Measurements from ENCODE around the gene RSAD2. TPM values are rescaled to one million over a fixed set of nuclear protein-coding genes. Genes with fewer than 3 reads are reported as not detected.

Gene RSAD2
- total and polyA plus RNA-seq, 9 of the 15 experiments (the other 6 are each of a cell fraction or from before 2014, with no cell fraction given): 0.15 to 1.4 (median 0.28) TPM

DNA sequence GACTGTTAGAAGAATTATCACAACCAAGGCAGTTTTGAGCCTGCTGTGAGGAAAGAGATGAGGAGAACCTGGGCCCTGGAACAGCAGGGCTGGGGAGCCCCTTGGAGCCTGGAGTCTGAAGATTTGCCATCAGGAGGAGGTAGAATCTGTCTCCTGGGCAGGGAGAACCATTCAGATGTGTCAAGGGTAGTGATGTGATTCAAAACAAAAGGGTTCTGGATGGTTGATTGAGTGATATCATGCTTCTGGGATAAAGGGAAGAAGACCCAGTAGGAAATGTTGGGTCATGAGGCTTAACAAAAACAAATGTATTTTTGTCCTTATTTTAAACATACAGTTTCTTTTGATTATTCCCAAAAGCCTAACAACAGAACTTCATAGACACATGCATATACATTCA lies 68.2 kb downstream of the RSAD2 start:
- no peak overlapping the region for H3K4me3 ChIP-seq
- H3K9ac ChIP-seq (ENCODE audit: insufficient read depth in 1 of 2, low read depth in 2 of 2, low read length in 2 of 2): no peak overlapping the region
- no peaks in the 10 kb centered on the region; the same call in 2 of the 3 replicates for H3K36me3 ChIP-seq (ENCODE audit: control insufficient read depth, insufficient read depth, low read length)
- no peaks in the 10 kb centered on the region for H3K9me1 ChIP-seq (ENCODE audit: control insufficient read depth, insufficient read depth, low read length)
- H2AFZ ChIP-seq (ENCODE audit: low read depth, low read length): no peak overlapping the region
- H3K9me3 ChIP-seq (replicated peaks; ENCODE audit: control insufficient read depth, insufficient read depth, low read depth, low read length): no peaks in the 10 kb centered on the region
- no peaks in the 10 kb centered on the region; a peak in 2 of 5 replicates for H3K4me1 ChIP-seq (replicated peaks in 1 of 2; ENCODE audit: control insufficient read depth in 2 of 2, insufficient read depth in 2 of 2, low read length in 2 of 2)
- ChIA-PET POLR2A (no interaction called here), CTCF (ENCODE audit: low intra/inter-chr PET ratio) (no interaction called here)
- H3K27me3 ChIP-seq (ENCODE audit: control insufficient read depth in 2 of 2, insufficient read depth in 2 of 2, low read length in 2 of 2): no peaks in the 10 kb centered on the region
- intact Hi-C loops (cut with micrococcal nuclease): no loop called here
- H4K20me1 ChIP-seq (replicated peaks; ENCODE audit: control insufficient read depth, insufficient read depth, low read length): no peaks in the 10 kb centered on the region
- in situ Hi-C loops (cut with MboI): no loop called here
- ATAC-seq (no peak), DNase-seq (ENCODE audit: extremely low read depth in 1 of 4, low spot score in 3 of 4) (no peak), FAIRE-seq (no peak)
- no peak overlapping the region for H3K27ac ChIP-seq (ENCODE audit: extremely low read depth, low read depth, low read length)
- no TSS peak for BruUV-seq (replicated peaks)
- H3K79me2 ChIP-seq (ENCODE audit: control insufficient read depth, insufficient read depth, low read length): no peaks in the 10 kb centered on the region
- H3K4me2 ChIP-seq (ENCODE audit: insufficient read depth, low read length): no peak overlapping the region
- TF ChIP-seq CBX5 (IDR thresholded peaks at IDR 0.05; ENCODE audit: borderline replicate concordance, low read depth): no peak
- no peak for TF ChIP-seq SMAD1 (IDR thresholded peaks at IDR 0.05; ENCODE audit: low read depth, low read length, partially characterized antibody)
- TF ChIP-seq, protein P1, sequence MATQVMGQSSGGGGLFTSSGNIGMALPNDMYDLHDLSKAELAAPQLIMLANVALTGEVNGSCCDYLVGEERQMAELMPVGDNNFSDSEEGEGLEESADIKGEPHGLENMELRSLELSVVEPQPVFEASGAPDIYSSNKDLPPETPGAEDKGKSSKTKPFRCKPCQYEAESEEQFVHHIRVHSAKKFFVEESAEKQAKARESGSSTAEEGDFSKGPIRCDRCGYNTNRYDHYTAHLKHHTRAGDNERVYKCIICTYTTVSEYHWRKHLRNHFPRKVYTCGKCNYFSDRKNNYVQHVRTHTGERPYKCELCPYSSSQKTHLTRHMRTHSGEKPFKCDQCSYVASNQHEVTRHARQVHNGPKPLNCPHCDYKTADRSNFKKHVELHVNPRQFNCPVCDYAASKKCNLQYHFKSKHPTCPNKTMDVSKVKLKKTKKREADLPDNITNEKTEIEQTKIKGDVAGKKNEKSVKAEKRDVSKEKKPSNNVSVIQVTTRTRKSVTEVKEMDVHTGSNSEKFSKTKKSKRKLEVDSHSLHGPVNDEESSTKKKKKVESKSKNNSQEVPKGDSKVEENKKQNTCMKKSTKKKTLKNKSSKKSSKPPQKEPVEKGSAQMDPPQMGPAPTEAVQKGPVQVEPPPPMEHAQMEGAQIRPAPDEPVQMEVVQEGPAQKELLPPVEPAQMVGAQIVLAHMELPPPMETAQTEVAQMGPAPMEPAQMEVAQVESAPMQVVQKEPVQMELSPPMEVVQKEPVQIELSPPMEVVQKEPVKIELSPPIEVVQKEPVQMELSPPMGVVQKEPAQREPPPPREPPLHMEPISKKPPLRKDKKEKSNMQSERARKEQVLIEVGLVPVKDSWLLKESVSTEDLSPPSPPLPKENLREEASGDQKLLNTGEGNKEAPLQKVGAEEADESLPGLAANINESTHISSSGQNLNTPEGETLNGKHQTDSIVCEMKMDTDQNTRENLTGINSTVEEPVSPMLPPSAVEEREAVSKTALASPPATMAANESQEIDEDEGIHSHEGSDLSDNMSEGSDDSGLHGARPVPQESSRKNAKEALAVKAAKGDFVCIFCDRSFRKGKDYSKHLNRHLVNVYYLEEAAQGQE (IDR thresholded peaks at IDR 0.05; ENCODE audit: borderline replicate concordance): no peak
- TF ChIP-seq, protein P1 (CRISPR knock-in tag; IDR thresholded peaks at IDR 0.05; ENCODE audit: low read depth): no peak
- TF ChIP-seq, protein P2, sequence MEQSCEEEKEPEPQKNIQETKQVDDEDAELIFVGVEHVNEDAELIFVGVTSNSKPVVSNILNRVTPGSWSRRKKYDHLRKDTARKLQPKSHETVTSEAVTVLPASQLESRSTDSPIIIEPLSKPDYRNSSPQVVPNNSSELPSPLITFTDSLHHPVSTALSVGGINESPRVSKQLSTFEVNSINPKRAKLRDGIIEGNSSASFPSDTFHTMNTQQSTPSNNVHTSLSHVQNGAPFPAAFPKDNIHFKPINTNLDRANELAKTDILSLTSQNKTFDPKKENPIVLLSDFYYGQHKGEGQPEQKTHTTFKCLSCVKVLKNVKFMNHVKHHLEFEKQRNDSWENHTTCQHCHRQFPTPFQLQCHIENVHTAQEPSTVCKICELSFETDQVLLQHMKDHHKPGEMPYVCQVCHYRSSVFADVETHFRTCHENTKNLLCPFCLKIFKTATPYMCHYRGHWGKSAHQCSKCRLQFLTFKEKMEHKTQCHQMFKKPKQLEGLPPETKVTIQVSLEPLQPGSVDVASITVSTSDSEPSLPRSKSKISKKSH (CRISPR knock-in tag; IDR thresholded peaks at IDR 0.05): no peak
- TF ChIP-seq ARHGAP35 (IDR thresholded peaks at IDR 0.05; ENCODE audit: partially characterized antibody): no peak
- no peak for TF ChIP-seq CREM (IDR thresholded peaks at IDR 0.05; ENCODE audit: low read depth)
- TF ChIP-seq, protein P3, sequence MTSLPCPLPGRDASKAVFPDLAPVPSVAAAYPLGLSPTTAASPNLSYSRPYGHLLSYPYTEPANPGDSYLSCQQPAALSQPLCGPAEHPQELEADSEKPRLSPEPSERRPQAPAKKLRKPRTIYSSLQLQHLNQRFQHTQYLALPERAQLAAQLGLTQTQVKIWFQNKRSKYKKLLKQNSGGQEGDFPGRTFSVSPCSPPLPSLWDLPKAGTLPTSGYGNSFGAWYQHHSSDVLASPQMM (CRISPR knock-in tag; IDR thresholded peaks at IDR 0.05): no peak
- TF ChIP-seq, protein P4, sequence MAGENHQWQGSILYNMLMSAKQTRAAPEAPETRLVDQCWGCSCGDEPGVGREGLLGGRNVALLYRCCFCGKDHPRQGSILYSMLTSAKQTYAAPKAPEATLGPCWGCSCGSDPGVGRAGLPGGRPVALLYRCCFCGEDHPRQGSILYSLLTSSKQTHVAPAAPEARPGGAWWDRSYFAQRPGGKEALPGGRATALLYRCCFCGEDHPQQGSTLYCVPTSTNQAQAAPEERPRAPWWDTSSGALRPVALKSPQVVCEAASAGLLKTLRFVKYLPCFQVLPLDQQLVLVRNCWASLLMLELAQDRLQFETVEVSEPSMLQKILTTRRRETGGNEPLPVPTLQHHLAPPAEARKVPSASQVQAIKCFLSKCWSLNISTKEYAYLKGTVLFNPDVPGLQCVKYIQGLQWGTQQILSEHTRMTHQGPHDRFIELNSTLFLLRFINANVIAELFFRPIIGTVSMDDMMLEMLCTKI (IDR thresholded peaks at IDR 0.05; ENCODE audit: partially characterized antibody): no peak
- TF ChIP-seq, protein P5, sequence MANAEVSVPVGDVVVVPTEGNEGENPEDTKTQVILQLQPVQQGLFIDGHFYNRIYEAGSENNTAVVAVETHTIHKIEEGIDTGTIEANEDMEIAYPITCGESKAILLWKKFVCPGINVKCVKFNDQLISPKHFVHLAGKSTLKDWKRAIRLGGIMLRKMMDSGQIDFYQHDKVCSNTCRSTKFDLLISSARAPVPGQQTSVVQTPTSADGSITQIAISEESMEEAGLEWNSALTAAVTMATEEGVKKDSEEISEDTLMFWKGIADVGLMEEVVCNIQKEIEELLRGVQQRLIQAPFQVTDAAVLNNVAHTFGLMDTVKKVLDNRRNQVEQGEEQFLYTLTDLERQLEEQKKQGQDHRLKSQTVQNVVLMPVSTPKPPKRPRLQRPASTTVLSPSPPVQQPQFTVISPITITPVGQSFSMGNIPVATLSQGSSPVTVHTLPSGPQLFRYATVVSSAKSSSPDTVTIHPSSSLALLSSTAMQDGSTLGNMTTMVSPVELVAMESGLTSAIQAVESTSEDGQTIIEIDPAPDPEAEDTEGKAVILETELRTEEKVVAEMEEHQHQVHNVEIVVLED (CRISPR knock-in tag; IDR thresholded peaks at IDR 0.05): no peak
- no peak for TF ChIP-seq ZFP1 (CRISPR knock-in tag; IDR thresholded peaks at IDR 0.05)
